ENCODE data around the gene CFH. TPM values are rescaled to one million over a fixed set of nuclear protein-coding genes. Genes with fewer than 3 reads are reported as not detected.
A peak's percentile ranks its signal among the peaks of the same experiment; 100 is the strongest.

The CFH gene
- total and polyA plus RNA-seq, 8 donors = 3.3 to 25.7 (median 7.4) TPM

GRCh38 chr1:196680107-196680506, 28.3 kb downstream of the CFH start:
- intact Hi-C loops (cut with DNase I) = no loop called here
- no peak for DNase-seq
- TF ChIP-seq, protein P1, sequence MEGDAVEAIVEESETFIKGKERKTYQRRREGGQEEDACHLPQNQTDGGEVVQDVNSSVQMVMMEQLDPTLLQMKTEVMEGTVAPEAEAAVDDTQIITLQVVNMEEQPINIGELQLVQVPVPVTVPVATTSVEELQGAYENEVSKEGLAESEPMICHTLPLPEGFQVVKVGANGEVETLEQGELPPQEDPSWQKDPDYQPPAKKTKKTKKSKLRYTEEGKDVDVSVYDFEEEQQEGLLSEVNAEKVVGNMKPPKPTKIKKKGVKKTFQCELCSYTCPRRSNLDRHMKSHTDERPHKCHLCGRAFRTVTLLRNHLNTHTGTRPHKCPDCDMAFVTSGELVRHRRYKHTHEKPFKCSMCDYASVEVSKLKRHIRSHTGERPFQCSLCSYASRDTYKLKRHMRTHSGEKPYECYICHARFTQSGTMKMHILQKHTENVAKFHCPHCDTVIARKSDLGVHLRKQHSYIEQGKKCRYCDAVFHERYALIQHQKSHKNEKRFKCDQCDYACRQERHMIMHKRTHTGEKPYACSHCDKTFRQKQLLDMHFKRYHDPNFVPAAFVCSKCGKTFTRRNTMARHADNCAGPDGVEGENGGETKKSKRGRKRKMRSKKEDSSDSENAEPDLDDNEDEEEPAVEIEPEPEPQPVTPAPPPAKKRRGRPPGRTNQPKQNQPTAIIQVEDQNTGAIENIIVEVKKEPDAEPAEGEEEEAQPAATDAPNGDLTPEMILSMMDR (IDR thresholded peaks at IDR 0.05) = no peak
- WGBS, 2 donors = 47 to 75% methylated on average over 2 of the region's 2 CpGs
- Histone ChIP-seq H3K36me3 (no peaks in the 10 kb centered on the region), H3K27me3 (no peaks in the 10 kb centered on the region), H3K4me1 (no peaks in the 10 kb centered on the region), H3K9me3 (no peaks in the 10 kb centered on the region), H3K27ac (no peak overlapping the region), H3K4me3 (no peak overlapping the region)
- no peak for ATAC-seq
- FAIRE-seq = no peak

GRCh38 chr1:196684476-196684875, 32.6 kb downstream of the CFH start:
- WGBS, 2 donors = 87 to 88% methylated on average over 4 of the region's 4 CpGs

DNA sequence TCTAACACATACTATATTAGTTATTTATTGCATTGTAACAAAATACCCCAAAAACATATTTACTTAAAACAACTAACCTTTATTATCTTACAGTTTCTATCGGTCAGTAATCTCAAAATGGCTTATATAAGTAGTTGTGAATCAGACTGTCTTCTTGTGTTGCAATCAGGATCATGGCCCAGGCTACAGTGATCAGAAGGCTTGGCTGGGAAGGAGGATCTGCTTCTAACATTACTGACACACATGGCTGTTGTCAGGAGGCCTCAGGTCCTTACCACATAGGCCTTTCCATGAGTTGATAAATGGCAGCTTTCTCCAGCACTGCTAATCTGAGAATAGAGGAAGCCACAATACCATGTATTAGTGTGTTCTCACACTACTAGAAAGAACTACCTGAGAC, 33.7 kb downstream of the CFH start:
- H3K4me1 ChIP-seq = no peaks in the 10 kb centered on the region
- ATAC-seq = no peak
- H3K27me3 ChIP-seq = no peaks in the 10 kb centered on the region
- H3K9me3 ChIP-seq = no peaks in the 10 kb centered on the region
- H3K27ac ChIP-seq = no peak overlapping the region
- intact Hi-C loops (cut with DNase I) = no loop called here
- 72 to 75% methylated on average over 1 of the region's 1 CpG for WGBS, 2 donors
- no peak for DNase-seq
- TF ChIP-seq, protein P1 (IDR thresholded peaks at IDR 0.05) = no peak
- no peaks in the 10 kb centered on the region for H3K36me3 ChIP-seq
- FAIRE-seq = no peak
- no peak overlapping the region for H3K4me3 ChIP-seq

More at GRCh38 chr1:196684476-196684875, 32.6 kb downstream of the CFH start:
- ATAC-seq (no peak), FAIRE-seq (no peak), DNase-seq (no peak)
- no peak overlapping the region for H3K4me3 ChIP-seq
- no peaks in the 10 kb centered on the region for H3K36me3 ChIP-seq
- H3K4me1 ChIP-seq = no peaks in the 10 kb centered on the region
- intact Hi-C loops (cut with DNase I) = no loop called here
- no peaks in the 10 kb centered on the region for H3K27me3 ChIP-seq
- no peak overlapping the region for H3K27ac ChIP-seq
- no peaks in the 10 kb centered on the region for H3K9me3 ChIP-seq
- TF ChIP-seq, protein P1 (IDR thresholded peaks at IDR 0.05) = no peak

- Histone ChIP-seq H3K36me3 (no peaks in the 10 kb centered on the region), H3K4me1 (no peaks in the 10 kb centered on the region), H3K27me3 (no peaks in the 10 kb centered on the region), H3K9me3 (no peaks in the 10 kb centered on the region), H3K27ac (no peak overlapping the region), H3K4me3 (no peak overlapping the region)
- DNase-seq (no peak), FAIRE-seq (peak; percentile 13), ATAC-seq (no peak)
- 89 to 91% methylated on average over 3 of the region's 3 CpGs for WGBS, 2 donors
- TF ChIP-seq, protein P1 (IDR thresholded peaks at IDR 0.05) = no peak
- intact Hi-C loops (cut with DNase I) = no loop called here
Measured at GRCh38 chr1:196689001-196689400, 37.2 kb downstream of the CFH start.

DNA sequence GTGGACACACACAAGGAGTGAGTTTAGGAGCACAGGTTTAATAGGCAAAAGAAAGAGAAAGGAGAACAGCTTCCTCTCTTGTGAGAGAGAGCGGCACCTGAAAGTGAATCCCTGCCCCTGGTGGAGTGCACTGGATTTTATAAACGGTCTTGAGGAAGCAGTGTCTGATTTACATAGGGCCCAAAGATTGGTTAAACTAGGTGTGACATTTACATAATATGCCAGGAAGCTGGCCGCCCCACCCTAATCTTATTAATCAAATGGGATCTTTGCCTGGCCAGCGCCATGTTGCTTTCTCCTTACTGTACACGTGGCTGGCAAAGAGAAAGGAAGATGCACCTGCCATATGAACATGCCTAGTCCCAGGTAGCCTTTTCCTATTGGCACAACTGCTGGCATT, 38.7 kb downstream of the CFH start:
- FAIRE-seq = no peak
- 48 to 54% methylated on average over 5 of the region's 5 CpGs for WGBS, 2 donors
- Histone ChIP-seq H3K36me3 (no peaks in the 10 kb centered on the region), H3K4me3 (no peak overlapping the region), H3K9me3 (no peaks in the 10 kb centered on the region), H3K27ac (no peak overlapping the region), H3K27me3 (no peaks in the 10 kb centered on the region), H3K4me1 (no peaks in the 10 kb centered on the region)
- TF ChIP-seq, protein P1 (IDR thresholded peaks at IDR 0.05) = no peak
- no peak for DNase-seq
- intact Hi-C loops (cut with DNase I) = no loop called here
- peak in 1 of 4 donors; percentile 16 for ATAC-seq
